HG02885 (cell line): Measurements from ENCODE around the gene MFN2.
"Not testable (repeated sequence)": the region's sequence is repeated elsewhere in the genome, so short reads cannot be mapped to it uniquely, and the experiment has no call there.

Source experiments
- ATAC-seq: cut with Tn5 transposase; IDR thresholded peaks from one replicate; pipeline ENCODE4 v1.9.1; 2021; ENCODE audit warnings: mild to moderate bottlenecking; ENCODE audit not compliant: unreplicated experiment, poor library complexity

MFN2 gene

GRCh38 chr1:11991969-11992676, 11.9 kb downstream of the MFN2 start:
- no peak for ATAC-seq

DNA sequence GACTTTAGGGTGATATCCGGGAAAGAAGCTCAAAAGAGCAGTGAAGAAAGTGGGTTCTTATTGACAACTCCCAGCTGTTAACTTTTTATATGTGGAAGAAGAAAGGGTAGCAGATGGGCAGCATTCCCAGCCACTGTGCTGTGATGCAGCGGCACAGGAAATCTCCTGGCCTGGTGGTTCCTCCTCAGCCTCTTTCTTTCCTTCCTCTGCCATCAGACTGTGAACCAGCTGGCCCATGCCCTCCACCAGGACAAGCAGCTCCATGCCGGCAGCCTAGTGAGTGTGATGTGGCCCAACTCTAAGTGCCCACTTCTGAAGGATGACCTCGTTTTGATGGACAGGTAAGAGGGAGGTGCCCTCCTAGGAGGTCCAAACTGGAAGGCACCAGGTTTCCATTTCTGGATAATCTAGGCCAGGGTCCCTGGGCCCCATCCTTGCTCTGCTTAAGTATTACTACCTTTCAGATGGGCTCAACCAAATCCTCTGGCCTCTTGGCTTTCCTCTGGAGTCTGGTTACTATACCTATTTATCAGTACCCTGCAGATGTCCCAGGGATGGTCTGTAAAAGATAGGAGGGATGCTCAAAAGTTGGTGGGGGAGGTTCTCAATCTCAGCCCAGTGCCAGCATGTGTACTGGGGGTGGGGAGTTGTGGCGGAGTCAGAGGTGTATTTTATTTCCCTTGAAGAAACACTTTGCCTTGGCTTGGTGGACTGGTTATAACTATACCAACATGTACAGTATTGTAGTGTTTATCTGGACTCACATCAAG, 17.0 kb downstream of the MFN2 start:
- no peak for ATAC-seq

GRCh38 chr1:11998636-11999035, 18.4 kb downstream of the MFN2 start:
- no peak for ATAC-seq

- ATAC-seq: no peak
These were observed 19.0 kb downstream of the MFN2 start for GRCh38 chr1:11999236-11999635.

- ATAC-seq: no peak
These were observed 21.1 kb downstream of the MFN2 start for GRCh38 chr1:12001249-12001917.

DNA sequence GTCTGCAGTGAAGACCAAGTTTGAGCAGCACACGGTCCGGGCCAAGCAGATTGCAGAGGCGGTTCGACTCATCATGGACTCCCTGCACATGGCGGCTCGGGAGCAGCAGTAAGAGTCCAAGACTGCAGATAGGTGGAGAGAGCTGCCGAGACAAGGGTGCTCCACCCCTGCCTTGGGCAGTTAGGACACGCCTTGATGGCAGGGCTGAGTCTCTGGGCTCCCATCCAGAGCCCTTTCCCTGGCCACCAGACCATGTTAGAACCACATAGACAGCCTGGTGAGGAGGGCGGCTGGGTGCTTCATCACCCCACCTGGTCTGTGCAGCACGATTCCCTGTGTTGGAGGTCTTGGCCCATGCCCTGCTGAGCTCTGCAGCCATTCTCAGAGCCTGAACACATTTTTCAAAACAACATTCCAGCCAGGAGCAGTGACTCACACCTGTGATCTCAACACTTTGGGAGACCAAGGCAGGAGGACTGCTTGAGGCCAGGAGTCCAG, 21.8 kb downstream of the MFN2 start:
- no peak for ATAC-seq

GRCh38 chr1:12003762-12004161, 23.5 kb downstream of the MFN2 start:
- ATAC-seq: no peak

- ATAC-seq: no peak
These were observed 25.4 kb downstream of the MFN2 start for GRCh38 chr1:12005488-12006166.

GRCh38 chr1:12006167-12006921, 26.1 kb downstream of the MFN2 start:
- no peak for ATAC-seq

DNA sequence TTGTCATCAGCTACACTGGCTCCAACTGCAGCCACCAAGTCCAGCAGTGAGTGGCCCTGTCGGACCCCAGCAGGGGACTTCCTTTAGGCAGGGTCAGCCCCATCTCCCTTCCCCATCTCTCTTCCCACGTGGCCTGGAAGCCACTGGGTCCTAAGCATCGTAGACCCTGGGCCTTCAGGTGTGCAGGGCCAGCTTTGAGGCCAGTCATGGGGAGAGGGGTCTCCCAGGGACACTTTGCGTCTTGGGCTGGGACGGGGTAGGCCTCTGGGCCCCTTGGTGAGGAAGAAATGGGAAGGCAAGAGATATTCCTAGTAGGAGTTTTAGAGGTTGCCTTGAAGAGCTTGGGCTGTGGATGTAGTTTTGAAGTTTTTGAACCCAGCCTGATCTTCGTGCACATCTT, 27.0 kb downstream of the MFN2 start:
- no peak for ATAC-seq

GRCh38 chr1:12008355-12008754, 28.1 kb downstream of the MFN2 start:
- not testable (repeated sequence) for ATAC-seq

DNA sequence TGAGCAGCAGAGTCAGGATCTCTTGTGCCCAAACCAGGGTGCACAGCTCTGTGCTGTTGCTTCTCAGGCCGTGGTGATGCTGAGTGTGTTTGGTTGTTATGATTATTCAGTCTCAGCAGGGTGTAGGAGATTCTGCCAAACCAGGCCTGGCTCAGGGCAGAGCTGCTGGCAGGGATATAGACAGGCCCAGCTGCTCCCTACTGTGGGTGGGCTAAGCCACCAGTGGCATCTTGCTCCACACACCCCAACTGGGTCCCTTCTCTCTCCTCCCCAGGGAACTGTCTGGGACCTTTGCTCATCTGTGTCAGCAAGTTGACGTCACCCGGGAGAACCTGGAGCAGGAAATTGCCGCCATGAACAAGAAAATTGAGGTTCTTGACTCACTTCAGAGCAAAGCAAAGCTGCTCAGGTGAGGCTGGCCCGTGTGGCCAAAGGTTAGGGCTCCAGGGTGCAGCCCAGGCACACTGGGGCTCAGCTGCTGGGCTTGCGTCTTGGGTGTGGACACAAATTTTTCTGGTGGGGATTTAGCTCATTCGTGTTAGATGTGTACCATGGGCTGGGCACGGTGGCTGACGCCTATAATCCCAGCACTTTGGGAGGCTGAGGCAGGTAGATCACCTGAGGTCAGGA, 29.2 kb downstream of the MFN2 start:
- no peak for ATAC-seq

DNA sequence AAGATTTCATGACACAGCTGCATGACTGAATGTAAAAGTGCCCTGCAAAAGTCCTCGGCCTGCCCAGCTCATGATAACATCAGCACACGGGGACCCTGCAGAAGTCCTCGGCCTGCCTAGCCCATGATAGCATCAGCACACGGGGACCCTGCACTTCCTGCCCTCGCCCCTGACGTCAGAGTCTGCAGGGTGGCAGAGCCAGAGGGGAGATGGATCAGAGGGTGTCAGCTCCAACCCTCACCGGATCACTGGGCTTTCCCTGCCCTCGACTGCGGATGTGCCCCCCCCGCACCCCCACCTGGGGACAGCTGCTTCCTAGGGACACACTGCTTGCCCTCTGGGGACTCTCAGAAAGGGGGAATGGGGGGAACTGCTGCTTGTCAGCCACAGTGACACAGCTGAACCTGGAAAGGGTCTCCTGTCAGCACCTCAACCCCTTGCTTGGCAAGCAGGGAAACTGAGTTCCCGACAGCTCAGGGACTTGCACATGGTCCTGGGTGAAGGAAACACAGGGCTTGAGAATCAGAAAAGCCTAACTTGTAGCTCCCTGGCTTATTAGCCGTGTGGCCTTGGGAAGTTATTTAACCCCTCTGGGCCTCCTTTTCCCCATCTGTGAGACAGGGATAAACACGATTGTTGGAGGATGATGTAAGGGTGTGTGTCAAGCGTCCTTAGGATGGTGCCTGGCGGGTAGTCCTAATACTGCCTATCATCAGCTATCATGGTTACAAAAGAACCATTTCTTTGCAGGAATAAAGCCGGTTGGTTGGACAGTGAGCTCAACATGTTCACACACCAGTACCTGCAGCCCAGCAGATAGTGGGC, 30.7 kb downstream of the MFN2 start:
- ATAC-seq: no peak

- no peak for ATAC-seq
These were observed 31.8 kb downstream of the MFN2 start for GRCh38 chr1:12011998-12012397.

DNA sequence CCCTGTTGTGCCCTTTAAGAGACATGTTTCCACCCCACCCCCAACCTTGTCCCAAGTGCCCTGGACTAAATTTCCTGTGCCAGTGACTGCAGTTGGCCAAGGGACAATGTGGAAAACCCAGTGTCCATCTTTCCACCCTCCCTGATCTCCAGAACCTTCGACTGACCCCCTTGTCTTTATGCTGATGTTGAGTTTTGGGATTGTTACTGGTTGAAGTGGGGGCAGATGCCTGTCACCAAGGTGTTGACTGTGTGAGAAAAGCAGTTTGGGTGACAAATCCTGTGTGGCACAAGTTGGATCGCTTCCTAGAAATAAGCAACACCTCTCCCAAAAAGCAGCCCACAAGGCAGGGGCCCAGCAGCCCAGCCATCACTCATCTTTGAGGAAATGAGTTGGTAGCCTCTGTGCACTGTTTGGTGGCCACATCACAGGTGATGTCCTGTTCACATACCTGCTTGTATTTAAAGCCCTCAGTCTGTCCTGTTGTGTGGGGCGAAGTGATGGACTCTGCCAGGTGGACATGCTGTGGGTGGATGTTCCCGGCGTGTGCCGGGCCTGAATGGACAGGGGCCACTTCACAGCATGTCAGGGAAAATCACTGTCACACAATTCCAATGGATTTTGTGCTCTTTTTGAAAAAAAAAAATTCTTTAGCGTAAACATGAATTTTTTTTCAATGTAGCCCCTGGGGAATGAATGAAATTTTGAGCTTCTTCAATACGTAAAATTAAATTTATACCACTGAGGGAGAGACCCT, 32.5 kb downstream of the MFN2 start:
- ATAC-seq: no peak

DNA sequence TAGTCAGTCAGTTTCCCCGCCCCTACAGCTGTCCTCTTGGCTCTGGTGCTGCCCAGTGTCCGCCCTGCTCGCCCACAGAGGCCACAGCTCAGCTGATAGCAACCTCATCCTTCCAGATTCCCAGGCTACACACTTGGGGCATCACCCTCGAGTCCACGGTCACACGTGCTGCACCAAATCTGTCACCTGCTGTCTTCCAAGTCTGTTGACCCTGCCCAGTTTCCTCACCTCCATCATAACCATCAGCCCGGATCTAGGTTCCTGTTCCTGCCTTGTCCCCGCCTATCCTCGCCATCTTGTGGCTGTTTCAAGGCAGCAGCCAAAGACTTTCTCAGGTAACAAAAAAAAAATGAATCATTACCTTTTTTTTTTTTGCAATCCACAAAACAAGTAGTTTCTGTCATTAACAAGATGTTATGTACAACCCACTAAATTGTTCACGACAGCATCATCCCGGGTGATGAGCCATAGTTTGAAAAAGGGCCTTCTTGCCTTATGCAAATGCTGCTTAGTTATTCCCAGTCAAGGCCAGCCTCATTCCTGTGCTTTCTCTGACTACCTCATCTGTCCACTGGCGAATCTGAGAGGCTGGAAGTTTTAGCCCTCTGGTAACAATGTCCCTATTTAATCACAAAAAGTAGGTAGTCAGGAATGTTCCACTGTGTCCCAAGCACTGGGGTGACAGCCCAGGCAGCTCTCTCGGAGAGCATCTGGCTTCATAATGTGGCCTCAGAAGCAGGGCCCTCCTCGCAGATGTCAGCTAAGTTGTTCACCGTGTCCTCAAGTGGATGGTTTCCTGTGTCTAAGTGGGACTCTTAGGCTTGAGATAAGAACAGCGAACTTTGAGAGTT, 34.1 kb downstream of the MFN2 start:
- no peak for ATAC-seq

DNA sequence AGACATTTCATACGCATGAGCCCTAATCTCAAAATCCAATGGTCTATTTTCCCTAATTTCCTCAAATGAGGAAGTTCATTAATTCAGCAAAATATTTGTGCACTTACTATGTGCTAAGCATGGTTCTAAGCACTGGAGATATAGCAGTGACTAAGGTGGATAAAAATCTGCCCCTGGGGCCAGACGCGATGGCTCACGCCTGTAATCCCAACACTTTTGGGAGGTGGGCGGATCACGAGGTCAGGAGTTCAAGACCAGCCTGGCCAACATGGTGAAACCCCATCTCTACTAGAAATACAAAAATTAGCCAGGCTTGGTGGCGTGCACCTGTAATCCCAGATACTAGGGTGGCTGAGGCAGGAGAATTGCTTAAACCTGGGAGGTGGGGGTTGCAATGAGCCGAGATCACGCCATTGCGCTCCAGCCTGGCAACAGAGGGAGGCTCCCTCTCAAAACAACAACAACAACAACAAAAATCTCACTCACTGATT, 34.8 kb downstream of the MFN2 start:
- no peak for ATAC-seq
